IPS-15b (cell line): ENCODE data around the gene DNAJA3.
"Not testable (repeated sequence)": the region's sequence is repeated elsewhere in the genome, so short reads cannot be mapped to it uniquely, and the experiment has no call there.

Experiments used
- H3K27me3 ChIP-seq: one replicate; pipeline ENCODE4 v1.6.1; 2013; ENCODE audit warnings: low read length; ENCODE audit not compliant: control insufficient read depth, insufficient read depth
- H3K36me3 ChIP-seq: one replicate; pipeline ENCODE4 v1.6.1; 2013; ENCODE audit warnings: low read length; ENCODE audit not compliant: control insufficient read depth, insufficient read depth
- H3K4me1 ChIP-seq: one replicate; pipeline ENCODE4 v1.6.1; 2013; ENCODE audit warnings: mild to moderate bottlenecking, low read length; ENCODE audit not compliant: control insufficient read depth, insufficient read depth
- H3K4me3 ChIP-seq: one replicate; pipeline ENCODE4 v1.5.1; 2013; ENCODE audit warnings: low read depth, low read length
- H3K9ac ChIP-seq: one replicate; pipeline ENCODE4 v1.6.1; 2013; ENCODE audit warnings: low read depth, mild to moderate bottlenecking, low read length
- H3K9me3 ChIP-seq: one replicate; pipeline ENCODE4 v1.6.1; 2013; ENCODE audit warnings: mild to moderate bottlenecking, low read length; ENCODE audit not compliant: control insufficient read depth, insufficient read depth

Gene DNAJA3

DNA sequence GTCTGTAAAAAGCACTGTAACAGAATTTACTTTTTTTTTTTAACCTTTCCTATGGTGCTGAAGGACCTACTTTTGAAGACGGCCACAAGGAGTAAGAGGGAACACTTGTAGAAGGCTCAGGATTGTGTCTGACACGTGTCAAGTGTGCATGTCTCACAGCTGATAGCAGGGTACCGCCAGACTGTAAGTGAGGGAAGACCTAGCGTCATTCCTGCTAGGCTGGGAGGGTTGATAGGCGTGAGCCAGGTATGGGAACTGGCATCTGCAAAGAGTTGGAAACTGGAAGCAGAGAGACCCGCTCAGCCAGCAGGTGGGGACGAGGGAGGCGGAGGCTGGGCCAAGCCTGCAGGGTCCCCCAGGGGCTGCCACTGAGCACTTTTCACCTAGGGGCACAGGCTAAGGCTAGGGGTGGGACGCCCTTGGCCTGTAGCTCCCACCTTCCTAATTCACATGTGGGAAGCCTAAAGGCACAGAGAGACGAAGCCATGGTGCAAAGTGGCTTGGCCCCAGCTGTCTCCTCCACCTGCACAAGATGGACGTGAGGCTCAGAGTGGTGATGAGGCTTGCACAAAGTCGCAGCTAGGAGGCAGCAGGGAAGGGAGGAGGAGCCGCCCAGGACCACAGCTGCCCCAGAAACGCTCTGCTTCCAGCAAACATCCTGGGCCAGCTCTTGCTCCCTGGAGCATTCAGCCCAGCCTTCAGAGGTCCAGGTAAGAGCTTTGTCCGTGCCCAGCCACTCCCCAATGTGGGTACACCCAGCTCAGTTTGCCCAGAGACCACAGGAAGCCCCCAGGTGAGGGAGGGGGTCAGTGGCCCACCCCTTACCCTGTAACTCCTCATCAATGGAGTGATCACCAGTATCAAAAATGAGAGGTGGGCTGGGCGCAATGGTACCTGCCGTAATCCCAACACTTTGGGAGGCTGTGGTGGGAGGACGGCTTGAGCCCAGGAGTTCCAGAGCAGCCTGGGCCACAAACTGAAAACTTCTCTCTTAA, 35.1 kb upstream of the DNAJA3 start:
- H3K36me3 ChIP-seq, result peaks cover 26% of the 10 kb centered on the region
- H3K4me3 ChIP-seq, result no peak overlapping the region
- H3K9me3 ChIP-seq, result no peaks in the 10 kb centered on the region
- no peaks in the 10 kb centered on the region for H3K27me3 ChIP-seq
- H3K9ac ChIP-seq, result no peak overlapping the region
- peaks cover 23% of the 10 kb centered on the region for H3K4me1 ChIP-seq

DNA sequence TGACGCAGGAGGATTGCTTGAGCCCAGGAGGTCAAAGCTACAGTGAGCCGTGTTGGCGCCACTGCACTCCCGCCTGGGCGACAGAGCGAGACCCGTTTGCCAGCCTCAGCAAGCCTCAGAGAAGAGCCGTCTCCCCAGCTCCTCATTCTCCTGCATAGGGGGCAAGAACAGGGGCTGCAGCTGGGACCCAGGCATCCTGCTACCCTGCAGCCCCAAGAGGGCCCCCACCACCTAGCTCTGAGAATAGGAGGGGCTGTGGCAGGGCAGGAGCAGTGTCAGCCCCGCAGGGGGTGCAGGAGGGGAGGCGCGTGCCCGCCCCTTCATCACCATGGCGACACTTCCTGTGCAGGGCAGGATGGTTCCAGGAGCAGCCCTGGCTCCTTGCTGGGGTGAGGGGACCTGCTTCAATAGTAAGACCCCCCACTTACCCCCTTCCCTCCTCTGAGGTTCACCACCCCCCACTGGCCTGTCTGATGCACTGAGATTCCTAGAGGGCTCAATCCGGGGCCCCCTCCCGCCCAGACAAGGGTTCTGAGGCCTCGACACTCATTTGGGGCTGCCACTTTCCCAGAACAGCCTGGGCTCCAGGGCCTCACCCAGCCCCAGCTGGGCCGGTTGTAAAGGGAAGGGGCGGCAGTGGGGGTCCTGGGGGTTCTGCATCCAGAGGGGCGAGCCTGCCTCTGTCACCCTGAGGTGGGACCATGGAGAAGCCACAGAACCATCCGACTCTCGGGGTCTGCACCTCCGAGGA, 33.9 kb upstream of the DNAJA3 start:
- Histone ChIP-seq H3K4me1 (peaks cover 23% of the 10 kb centered on the region), H3K4me3 (no peak overlapping the region), H3K9ac (peak overlapping the region; percentile 16), H3K27me3 (no peaks in the 10 kb centered on the region), H3K9me3 (no peaks in the 10 kb centered on the region), H3K36me3 (peaks cover 19% of the 10 kb centered on the region)

DNA sequence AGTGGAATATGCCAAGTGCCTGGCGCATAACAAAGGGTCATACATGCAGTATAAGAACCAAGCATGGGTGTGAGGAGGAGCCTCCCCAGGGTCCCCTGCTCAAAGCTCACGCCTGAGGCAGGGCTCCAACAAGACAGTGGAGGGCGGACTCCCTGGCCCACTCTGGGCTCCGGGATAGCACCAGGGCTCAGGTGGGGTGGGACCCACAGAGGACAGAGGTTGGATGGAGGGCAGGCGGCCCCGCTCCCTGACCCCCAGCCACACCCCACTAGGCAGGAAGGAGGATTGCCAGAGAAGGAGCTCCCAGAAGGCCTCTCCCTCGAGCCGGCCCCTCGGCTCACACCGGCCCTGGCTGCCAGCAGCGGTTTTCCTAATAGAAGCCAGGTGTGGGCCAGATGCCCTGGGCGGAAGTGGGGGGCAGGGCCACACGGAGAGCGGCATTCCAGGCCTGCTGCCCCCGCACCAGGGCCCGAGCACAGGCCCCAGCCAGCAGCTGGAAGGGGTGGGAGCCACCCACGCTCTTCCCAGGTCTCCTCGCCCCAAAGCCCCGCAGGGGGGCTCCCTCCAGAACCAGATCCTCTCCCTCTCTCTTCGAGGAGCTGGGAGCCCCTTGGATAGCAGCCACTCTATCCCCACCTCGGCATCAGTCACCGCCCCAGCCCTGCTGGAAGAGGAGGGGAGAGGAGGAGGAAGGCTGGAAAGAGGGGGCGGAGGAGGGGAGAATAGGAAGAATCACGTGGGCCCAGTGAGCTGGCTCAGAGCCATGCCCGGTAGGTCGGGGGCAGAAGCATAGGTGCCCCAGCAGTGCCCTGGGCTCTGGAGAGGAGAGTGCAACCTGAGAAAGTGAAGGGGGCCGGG, 33.1 kb upstream of the DNAJA3 start:
- Histone ChIP-seq H3K9ac (peak overlapping the region; percentile 65), H3K27me3 (no peaks in the 10 kb centered on the region), H3K36me3 (peaks cover 15% of the 10 kb centered on the region), H3K4me3 (no peak overlapping the region), H3K4me1 (peaks cover 23% of the 10 kb centered on the region), H3K9me3 (no peaks in the 10 kb centered on the region)

GRCh38 chr16:4393240-4393600, 32.4 kb upstream of the DNAJA3 start:
- H3K36me3 ChIP-seq, result peaks cover 12% of the 10 kb centered on the region
- no peak overlapping the region for H3K4me3 ChIP-seq
- peaks cover 23% of the 10 kb centered on the region for H3K4me1 ChIP-seq
- no peaks in the 10 kb centered on the region for H3K27me3 ChIP-seq
- H3K9ac ChIP-seq, result peak overlapping the region; percentile 65
- no peaks in the 10 kb centered on the region for H3K9me3 ChIP-seq

- peaks cover 11% of the 10 kb centered on the region for H3K36me3 ChIP-seq
Observed at GRCh38 chr16:4393850-4394249, 31.8 kb upstream of the DNAJA3 start.

GRCh38 chr16:4395055-4395726, 30.5 kb upstream of the DNAJA3 start:
- Histone ChIP-seq H3K27me3 (no peaks in the 10 kb centered on the region), H3K4me3 (no peak overlapping the region)

More at GRCh38 chr16:4393850-4394249, 31.8 kb upstream of the DNAJA3 start:
- H3K27me3 ChIP-seq, H3K9ac ChIP-seq, H3K4me3 ChIP-seq, H3K9me3 ChIP-seq: not testable (repeated sequence)
- H3K4me1 ChIP-seq, result peaks cover 21% of the 10 kb centered on the region

GRCh38 chr16:4399001-4399730, 26.5 kb upstream of the DNAJA3 start:
- H3K27me3 ChIP-seq, result no peaks in the 10 kb centered on the region
- H3K9ac ChIP-seq, result no peak overlapping the region
- H3K36me3 ChIP-seq, result peaks cover 6% of the 10 kb centered on the region
- no peaks in the 10 kb centered on the region for H3K9me3 ChIP-seq
- H3K4me3 ChIP-seq, result no peak overlapping the region
- H3K4me1 ChIP-seq, result no peaks in the 10 kb centered on the region

More at GRCh38 chr16:4395055-4395726, 30.5 kb upstream of the DNAJA3 start:
- H3K4me1 ChIP-seq, result peaks cover 13% of the 10 kb centered on the region
- no peaks in the 10 kb centered on the region for H3K9me3 ChIP-seq
- peaks cover 6% of the 10 kb centered on the region for H3K36me3 ChIP-seq
- H3K9ac ChIP-seq, result no peak overlapping the region

DNA sequence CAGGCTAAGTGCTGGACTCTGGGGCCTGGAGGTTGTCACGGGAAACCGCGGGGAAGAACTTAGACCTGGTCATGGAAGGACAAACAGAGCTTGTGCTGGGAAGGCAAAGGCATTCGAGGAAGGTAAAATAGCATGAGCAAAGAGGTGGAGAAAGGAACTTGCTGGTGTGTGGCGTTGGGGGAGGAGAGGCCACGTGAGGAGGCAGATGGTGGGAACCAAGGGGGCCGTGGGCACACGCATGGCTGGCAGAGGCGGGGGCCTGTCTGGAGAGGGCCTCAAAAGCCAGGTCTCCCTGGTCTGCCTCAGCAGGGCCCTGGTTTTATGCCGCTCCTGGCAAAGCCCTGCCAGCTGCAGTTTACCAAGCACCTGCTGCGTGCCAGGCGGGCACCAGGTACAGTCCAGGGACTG, 24.6 kb upstream of the DNAJA3 start:
- Histone ChIP-seq H3K4me1 (no peaks in the 10 kb centered on the region), H3K4me3 (no peak overlapping the region), H3K9ac (no peak overlapping the region), H3K27me3 (no peaks in the 10 kb centered on the region), H3K9me3 (no peaks in the 10 kb centered on the region), H3K36me3 (peaks cover 6% of the 10 kb centered on the region)

GRCh38 chr16:4401510-4401909, 24.2 kb upstream of the DNAJA3 start:
- Histone ChIP-seq H3K9ac (no peak overlapping the region), H3K4me3 (no peak overlapping the region), H3K36me3 (peaks cover 6% of the 10 kb centered on the region), H3K9me3 (no peaks in the 10 kb centered on the region), H3K4me1 (no peaks in the 10 kb centered on the region), H3K27me3 (no peaks in the 10 kb centered on the region)

- no peaks in the 10 kb centered on the region for H3K4me1 ChIP-seq
- no peak overlapping the region for H3K9ac ChIP-seq
- H3K36me3 ChIP-seq, result peaks cover 9% of the 10 kb centered on the region
- no peak overlapping the region for H3K4me3 ChIP-seq
- H3K9me3 ChIP-seq, result no peaks in the 10 kb centered on the region
- no peaks in the 10 kb centered on the region for H3K27me3 ChIP-seq
Observed at GRCh38 chr16:4402439-4403132, 23.1 kb upstream of the DNAJA3 start.
